Esophagus squamous epithelium (tissue), 4 donors: Measurements from ENCODE around the gene ANO6.

Experiments
- CTCF ChIP-seq, 6 experiments: fragments of 450-650 bp in 4 of 6; fragments of 200-600 bp in 2 of 6; sonication (generic) in 2 of 6; IDR thresholded peaks; one replicate each; pipeline ENCODE4 v1.5.1; 2016 to 2019; ENCODE audit warnings: antibody characterized with exemption in 6 of 6, mild to moderate bottlenecking in 4 of 6, moderate library complexity in 4 of 6
- POLR2A ChIP-seq, 4 donors: fragments of 450-650 bp; IDR thresholded peaks; one replicate each; pipeline ENCODE4 v1.6.1; 2017; ENCODE audit warnings: antibody characterized with exemption in 4 of 4, mild to moderate bottlenecking in 4 of 4, moderate library complexity in 3 of 4

- TF ChIP-seq POLR2A (IDR thresholded peaks at IDR 0.05) (no peak), CTCF (IDR thresholded peaks at IDR 0.05) (no peak)
Measured at GRCh38 chr12:45331552-45331951, 115.7 kb downstream of the ANO6 start.
